Measurements from ENCODE around the gene COL9A1.

Gene COL9A1

GRCh38 chr6:70285201-70285600, 17.7 kb downstream of the COL9A1 start:
- Histone ChIP-seq H4K5ac (ENCODE audit: low read length) (no peak overlapping the region), H3K27ac (ENCODE audit: low read depth, low read length) (no peak overlapping the region), H3K4ac (ENCODE audit: low read depth, low read length) (no peak overlapping the region), H3K27me3 (ENCODE audit: insufficient read depth, low read length, poor library complexity) (peaks cover 5% of the 10 kb centered on the region), H3K56ac (ENCODE audit: low read length) (no peak overlapping the region), H2BK15ac (replicated peaks; ENCODE audit: low read depth) (no peak overlapping the region), H2BK120ac (ENCODE audit: low read depth, low read length) (no peak overlapping the region), H3K4me1 (ENCODE audit: control insufficient read depth, low read depth, low read length) (no peaks in the 10 kb centered on the region), H3K79me1 (ENCODE audit: low read length) (no peaks in the 10 kb centered on the region), H3K4me3 (ENCODE audit: low read length) (no peak overlapping the region), H3K79me2 (ENCODE audit: control insufficient read depth, insufficient read depth, low read length) (no peaks in the 10 kb centered on the region), H3K9ac (ENCODE audit: low read length) (no peak overlapping the region), H2BK5ac (ENCODE audit: low read length) (no peak overlapping the region), H3K4me2 (ENCODE audit: low read length) (no peak overlapping the region), H3K23ac (ENCODE audit: low read length) (no peak overlapping the region), H3K18ac (ENCODE audit: low read length) (no peak overlapping the region), H2AK5ac (ENCODE audit: low read length) (no peak overlapping the region), H3K36me3 (ENCODE audit: control insufficient read depth, insufficient read depth, low read length) (no peaks in the 10 kb centered on the region), H4K8ac (ENCODE audit: low read depth, low read length) (no peak overlapping the region)
- DNase-seq: no peak
- WGBS (ENCODE audit: extremely low coverage, insufficient coverage, low lambda C conversion rate): no CpG with 5 or more reads among the region's 4 CpGs

DNA sequence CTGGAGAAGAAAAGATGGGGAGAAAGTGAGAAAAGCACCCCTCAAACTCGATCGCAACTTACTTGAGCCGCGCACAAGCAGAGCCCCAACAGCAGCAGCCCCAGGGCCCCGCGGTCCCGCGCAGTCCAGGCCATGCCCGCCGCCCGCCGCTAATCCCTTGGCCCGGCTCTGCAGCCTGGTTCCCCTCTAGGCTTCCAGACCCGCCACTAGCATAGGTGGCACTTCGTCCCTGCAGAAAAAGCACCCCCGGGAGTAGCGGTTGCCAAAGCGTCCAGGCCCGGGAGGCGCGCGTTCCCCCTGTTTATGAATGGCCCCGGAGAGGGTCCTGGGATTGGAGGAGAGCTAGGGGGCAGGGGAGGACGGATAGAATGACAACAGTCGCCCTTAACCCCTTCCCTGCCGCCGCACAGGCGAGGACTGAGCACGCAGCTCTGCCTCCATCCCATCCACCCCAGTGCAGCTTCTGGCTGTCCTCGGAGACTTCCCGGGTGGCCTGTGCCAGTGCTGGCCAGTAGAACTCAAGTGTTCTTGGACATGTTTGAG, 19.9 kb downstream of the COL9A1 start:
- Histone ChIP-seq H2BK5ac (ENCODE audit: low read length) (no peak overlapping the region), H3K27me3 (ENCODE audit: insufficient read depth, low read length, poor library complexity) (peaks cover 5% of the 10 kb centered on the region), H3K27ac (ENCODE audit: low read depth, low read length) (no peak overlapping the region), H2BK120ac (ENCODE audit: low read depth, low read length) (no peak overlapping the region), H3K79me2 (ENCODE audit: control insufficient read depth, insufficient read depth, low read length) (no peaks in the 10 kb centered on the region), H3K4ac (ENCODE audit: low read depth, low read length) (no peak overlapping the region), H4K8ac (ENCODE audit: low read depth, low read length) (no peak overlapping the region), H4K5ac (ENCODE audit: low read length) (no peak overlapping the region), H3K79me1 (ENCODE audit: low read length) (no peaks in the 10 kb centered on the region), H3K18ac (ENCODE audit: low read length) (no peak overlapping the region), H2BK15ac (replicated peaks; ENCODE audit: low read depth) (no peak overlapping the region), H3K4me1 (ENCODE audit: control insufficient read depth, low read depth, low read length) (no peaks in the 10 kb centered on the region), H3K36me3 (ENCODE audit: control insufficient read depth, insufficient read depth, low read length) (no peaks in the 10 kb centered on the region), H2AK5ac (ENCODE audit: low read length) (no peak overlapping the region), H3K4me2 (ENCODE audit: low read length) (peak overlapping the region; percentile 64), H3K56ac (ENCODE audit: low read length) (peak overlapping the region; percentile 69), H3K23ac (ENCODE audit: low read length) (no peak overlapping the region), H3K4me3 (ENCODE audit: low read length) (peak overlapping the region; percentile 48), H3K9ac (ENCODE audit: low read length) (peak overlapping the region; percentile 48)
- DNase-seq: peak; percentile 77
- no CpG with 5 or more reads among the region's 31 CpGs for WGBS (ENCODE audit: extremely low coverage, insufficient coverage, low lambda C conversion rate)

DNA sequence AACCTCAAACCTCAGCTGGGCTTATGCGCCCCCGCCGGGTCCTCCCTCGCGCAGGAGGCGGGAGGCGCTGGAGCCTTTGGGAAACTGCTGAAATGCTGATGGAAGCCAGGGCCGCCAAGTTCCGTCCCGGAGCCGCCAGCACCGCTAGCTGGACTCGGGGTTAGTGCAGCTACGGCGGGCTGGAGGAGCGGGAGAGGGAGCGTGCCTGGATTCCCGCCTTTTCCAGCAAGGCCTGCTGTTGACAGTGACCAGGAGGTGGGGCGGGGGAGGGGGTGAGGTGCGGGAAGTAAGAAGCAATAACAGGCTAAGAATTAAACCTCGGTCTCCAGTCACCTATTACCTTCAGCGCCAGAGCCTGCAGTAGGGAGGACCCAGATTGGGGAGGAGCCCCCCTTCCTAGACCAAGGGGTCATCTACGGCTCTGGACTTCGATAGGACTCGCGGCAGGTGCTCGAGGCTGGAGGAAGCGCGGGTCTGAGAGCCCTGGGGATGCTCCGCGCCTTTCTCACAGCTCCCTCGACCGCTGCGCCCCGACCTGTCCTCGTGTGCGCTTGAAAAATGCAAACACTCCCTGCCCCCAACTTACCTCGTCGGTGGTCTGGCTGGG, 20.5 kb downstream of the COL9A1 start:
- H3K79me1 ChIP-seq (ENCODE audit: low read length): no peaks in the 10 kb centered on the region
- peak overlapping the region; percentile 48 for H3K4me3 ChIP-seq (ENCODE audit: low read length)
- H3K9ac ChIP-seq (ENCODE audit: low read length): peak overlapping the region; percentile 48
- H4K8ac ChIP-seq (ENCODE audit: low read depth, low read length): no peak overlapping the region
- H2BK15ac ChIP-seq (replicated peaks; ENCODE audit: low read depth): no peak overlapping the region
- no peaks in the 10 kb centered on the region for H3K4me1 ChIP-seq (ENCODE audit: control insufficient read depth, low read depth, low read length)
- no peaks in the 10 kb centered on the region for H3K36me3 ChIP-seq (ENCODE audit: control insufficient read depth, insufficient read depth, low read length)
- H2BK120ac ChIP-seq (ENCODE audit: low read depth, low read length): no peak overlapping the region
- peak overlapping the region; percentile 64 for H3K4me2 ChIP-seq (ENCODE audit: low read length)
- H3K56ac ChIP-seq (ENCODE audit: low read length): peak overlapping the region; percentile 69
- H3K27ac ChIP-seq (ENCODE audit: low read depth, low read length): no peak overlapping the region
- no peak overlapping the region for H3K4ac ChIP-seq (ENCODE audit: low read depth, low read length)
- H3K18ac ChIP-seq (ENCODE audit: low read length): no peak overlapping the region
- no peak overlapping the region for H4K5ac ChIP-seq (ENCODE audit: low read length)
- peaks cover 5% of the 10 kb centered on the region for H3K27me3 ChIP-seq (ENCODE audit: insufficient read depth, low read length, poor library complexity)
- DNase-seq: peak; percentile 83
- no peak overlapping the region for H2AK5ac ChIP-seq (ENCODE audit: low read length)
- H2BK5ac ChIP-seq (ENCODE audit: low read length): no peak overlapping the region
- WGBS (ENCODE audit: extremely low coverage, insufficient coverage, low lambda C conversion rate): no CpG with 5 or more reads among the region's 39 CpGs
- H3K79me2 ChIP-seq (ENCODE audit: control insufficient read depth, insufficient read depth, low read length): no peaks in the 10 kb centered on the region
- H3K23ac ChIP-seq (ENCODE audit: low read length): no peak overlapping the region

GRCh38 chr6:70281923-70282311, 21.0 kb downstream of the COL9A1 start:
- Histone ChIP-seq H3K4me1 (ENCODE audit: control insufficient read depth, low read depth, low read length) (no peaks in the 10 kb centered on the region), H3K18ac (ENCODE audit: low read length) (no peak overlapping the region), H3K4ac (ENCODE audit: low read depth, low read length) (no peak overlapping the region), H2BK120ac (ENCODE audit: low read depth, low read length) (no peak overlapping the region), H3K79me1 (ENCODE audit: low read length) (no peaks in the 10 kb centered on the region), H3K36me3 (ENCODE audit: control insufficient read depth, insufficient read depth, low read length) (no peaks in the 10 kb centered on the region), H3K23ac (ENCODE audit: low read length) (no peak overlapping the region), H3K27ac (ENCODE audit: low read depth, low read length) (no peak overlapping the region), H3K27me3 (ENCODE audit: insufficient read depth, low read length, poor library complexity) (peaks cover 5% of the 10 kb centered on the region), H3K56ac (ENCODE audit: low read length) (no peak overlapping the region), H3K4me3 (ENCODE audit: low read length) (no peak overlapping the region), H2AK5ac (ENCODE audit: low read length) (no peak overlapping the region), H2BK5ac (ENCODE audit: low read length) (no peak overlapping the region), H2BK15ac (replicated peaks; ENCODE audit: low read depth) (no peak overlapping the region), H3K4me2 (ENCODE audit: low read length) (peak overlapping the region; percentile 64), H3K9ac (ENCODE audit: low read length) (no peak overlapping the region), H3K79me2 (ENCODE audit: control insufficient read depth, insufficient read depth, low read length) (no peaks in the 10 kb centered on the region), H4K8ac (ENCODE audit: low read depth, low read length) (no peak overlapping the region), H4K5ac (ENCODE audit: low read length) (no peak overlapping the region)
- DNase-seq: no peak
- no CpG with 5 or more reads among the region's 8 CpGs for WGBS (ENCODE audit: extremely low coverage, insufficient coverage, low lambda C conversion rate)

DNA sequence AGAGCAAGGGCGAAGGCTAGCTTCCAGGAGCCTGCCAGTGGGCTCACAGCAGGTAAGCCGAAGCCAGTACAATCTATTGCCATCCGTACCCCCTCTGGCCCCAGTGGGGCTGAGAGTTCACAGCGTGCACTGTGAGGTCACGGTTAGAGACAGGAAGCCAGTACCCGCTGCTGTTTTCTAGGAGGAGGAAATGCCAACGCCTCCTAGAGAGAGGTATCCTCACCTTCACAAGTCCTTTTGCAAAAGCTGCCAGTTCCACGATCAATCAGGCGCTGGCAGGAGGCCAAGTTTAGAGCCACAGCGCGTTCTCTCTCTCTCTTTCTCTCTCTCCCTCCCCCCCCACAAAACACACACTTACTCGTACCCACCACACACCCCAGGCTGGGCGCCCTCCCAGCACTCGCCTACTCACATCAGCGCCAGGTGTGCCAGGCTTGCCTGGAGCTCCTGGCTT, 22.5 kb downstream of the COL9A1 start:
- no peak overlapping the region for H3K4me2 ChIP-seq (ENCODE audit: low read length)
- H3K4me1 ChIP-seq (ENCODE audit: control insufficient read depth, low read depth, low read length): no peaks in the 10 kb centered on the region
- no peak overlapping the region for H3K4ac ChIP-seq (ENCODE audit: low read depth, low read length)
- H2BK120ac ChIP-seq (ENCODE audit: low read depth, low read length): no peak overlapping the region
- H2BK5ac ChIP-seq (ENCODE audit: low read length): no peak overlapping the region
- H4K8ac ChIP-seq (ENCODE audit: low read depth, low read length): no peak overlapping the region
- no peak overlapping the region for H3K4me3 ChIP-seq (ENCODE audit: low read length)
- no peak overlapping the region for H3K27ac ChIP-seq (ENCODE audit: low read depth, low read length)
- H3K79me1 ChIP-seq (ENCODE audit: low read length): no peaks in the 10 kb centered on the region
- H3K9ac ChIP-seq (ENCODE audit: low read length): no peak overlapping the region
- no peaks in the 10 kb centered on the region for H3K79me2 ChIP-seq (ENCODE audit: control insufficient read depth, insufficient read depth, low read length)
- no peak overlapping the region for H2BK15ac ChIP-seq (replicated peaks; ENCODE audit: low read depth)
- WGBS (ENCODE audit: extremely low coverage, insufficient coverage, low lambda C conversion rate): no CpG with 5 or more reads among the region's 15 CpGs
- peak; percentile 29 for DNase-seq
- peaks cover 5% of the 10 kb centered on the region for H3K27me3 ChIP-seq (ENCODE audit: insufficient read depth, low read length, poor library complexity)
- no peak overlapping the region for H3K18ac ChIP-seq (ENCODE audit: low read length)
- H3K36me3 ChIP-seq (ENCODE audit: control insufficient read depth, insufficient read depth, low read length): no peaks in the 10 kb centered on the region
- no peak overlapping the region for H3K23ac ChIP-seq (ENCODE audit: low read length)
- no peak overlapping the region for H2AK5ac ChIP-seq (ENCODE audit: low read length)
- no peak overlapping the region for H3K56ac ChIP-seq (ENCODE audit: low read length)
- H4K5ac ChIP-seq (ENCODE audit: low read length): no peak overlapping the region

DNA sequence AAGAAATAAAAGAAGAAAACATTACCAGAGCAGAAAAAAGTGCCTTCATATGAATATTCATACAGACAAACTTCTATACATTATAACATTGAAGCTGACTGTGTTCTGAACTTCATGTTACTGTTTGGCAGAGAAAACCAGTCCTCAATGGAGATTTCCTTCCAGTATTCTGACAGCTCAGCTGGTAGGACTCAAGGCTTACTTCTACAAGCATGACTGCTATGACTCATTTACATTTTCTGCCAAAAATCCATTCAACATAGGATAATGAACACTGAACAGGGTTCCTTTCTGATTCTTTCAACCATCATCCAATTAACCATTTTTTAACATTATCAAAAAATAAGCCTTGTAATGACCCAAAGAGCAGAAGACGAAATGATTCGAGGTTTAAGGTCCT, 25.4 kb downstream of the COL9A1 start:
- H3K4me1 ChIP-seq (ENCODE audit: control insufficient read depth, low read depth, low read length): no peaks in the 10 kb centered on the region
- WGBS (ENCODE audit: extremely low coverage, insufficient coverage, low lambda C conversion rate): no CpG with 5 or more reads among the region's 2 CpGs
- H2AK5ac ChIP-seq (ENCODE audit: low read length): no peak overlapping the region
- H3K4me2 ChIP-seq (ENCODE audit: low read length): no peak overlapping the region
- no peak overlapping the region for H4K8ac ChIP-seq (ENCODE audit: low read depth, low read length)
- no peaks in the 10 kb centered on the region for H3K79me1 ChIP-seq (ENCODE audit: low read length)
- H3K56ac ChIP-seq (ENCODE audit: low read length): no peak overlapping the region
- DNase-seq: no peak
- no peak overlapping the region for H2BK15ac ChIP-seq (replicated peaks; ENCODE audit: low read depth)
- H3K79me2 ChIP-seq (ENCODE audit: control insufficient read depth, insufficient read depth, low read length): no peaks in the 10 kb centered on the region
- no peak overlapping the region for H3K27ac ChIP-seq (ENCODE audit: low read depth, low read length)
- no peak overlapping the region for H3K4me3 ChIP-seq (ENCODE audit: low read length)
- no peaks in the 10 kb centered on the region for H3K36me3 ChIP-seq (ENCODE audit: control insufficient read depth, insufficient read depth, low read length)
- peaks cover 5% of the 10 kb centered on the region for H3K27me3 ChIP-seq (ENCODE audit: insufficient read depth, low read length, poor library complexity)
- H3K23ac ChIP-seq (ENCODE audit: low read length): no peak overlapping the region
- H3K4ac ChIP-seq (ENCODE audit: low read depth, low read length): no peak overlapping the region
- no peak overlapping the region for H2BK5ac ChIP-seq (ENCODE audit: low read length)
- no peak overlapping the region for H3K9ac ChIP-seq (ENCODE audit: low read length)
- no peak overlapping the region for H2BK120ac ChIP-seq (ENCODE audit: low read depth, low read length)
- no peak overlapping the region for H4K5ac ChIP-seq (ENCODE audit: low read length)
- no peak overlapping the region for H3K18ac ChIP-seq (ENCODE audit: low read length)

Data from mesendoderm (in vitro differentiated cells).